ENCODE data around the gene SULT4A1.

SULT4A1 gene

GRCh38 chr22:43861529-43861928 is 784 bp downstream of the SULT4A1 start:
- no peak for DNase-seq (ENCODE audit: low read depth in 1 of 2, low spot score in 1 of 2)

GRCh38 chr22:43860831-43861230 is 1.5 kb downstream of the SULT4A1 start:
- DNase-seq (ENCODE audit: low read depth in 1 of 2, low spot score in 1 of 2), result no peak

GRCh38 chr22:43860126-43860525 is 2.2 kb downstream of the SULT4A1 start:
- no peak for DNase-seq (ENCODE audit: low read depth in 1 of 2, low spot score in 1 of 2)

GRCh38 chr22:43859621-43860020 is 2.7 kb downstream of the SULT4A1 start:
- DNase-seq (ENCODE audit: low read depth in 1 of 2, low spot score in 1 of 2), result no peak

GRCh38 chr22:43859176-43859575 is 3.1 kb downstream of the SULT4A1 start:
- DNase-seq (ENCODE audit: low read depth in 1 of 2, low spot score in 1 of 2), result no peak

GRCh38 chr22:43858156-43858895 is 4.0 kb downstream of the SULT4A1 start:
- DNase-seq (ENCODE audit: low read depth in 1 of 2, low spot score in 1 of 2), result no peak

GRCh38 chr22:43857367-43857766 is 4.9 kb downstream of the SULT4A1 start:
- no peak for DNase-seq (ENCODE audit: low read depth in 1 of 2, low spot score in 1 of 2)

- no peak for DNase-seq (ENCODE audit: low read depth in 1 of 2, low spot score in 1 of 2)
These were observed 6.9 kb downstream of the SULT4A1 start for GRCh38 chr22:43855431-43855830.

DNA sequence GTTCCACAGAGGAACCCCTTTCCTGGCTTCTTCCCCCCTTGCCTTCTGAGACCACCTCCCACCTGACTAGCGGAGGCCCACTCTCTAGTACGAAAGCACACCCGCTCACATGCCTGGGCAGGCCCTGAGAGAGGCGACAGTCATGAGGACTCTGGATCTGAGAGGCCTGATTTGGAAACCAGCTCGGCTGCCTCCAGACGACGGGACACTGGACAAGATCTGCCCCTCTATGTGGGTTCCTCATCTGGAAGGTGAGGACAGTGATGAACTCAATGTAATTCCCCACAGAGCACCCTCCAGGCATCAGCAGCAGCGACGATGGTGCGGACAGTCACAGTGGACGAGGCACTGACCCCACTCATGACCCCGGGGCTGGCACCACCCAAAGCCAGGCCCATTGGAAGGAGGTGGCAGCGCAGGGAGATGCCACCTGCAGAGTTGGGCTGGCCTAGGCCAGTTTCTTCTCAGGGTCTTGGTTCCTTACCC is 7.5 kb downstream of the SULT4A1 start:
- DNase-seq (ENCODE audit: low read depth in 1 of 2, low spot score in 1 of 2), result no peak

- DNase-seq (ENCODE audit: low read depth in 1 of 2, low spot score in 1 of 2), result no peak
These were observed 8.1 kb downstream of the SULT4A1 start for GRCh38 chr22:43854121-43854785.

DNA sequence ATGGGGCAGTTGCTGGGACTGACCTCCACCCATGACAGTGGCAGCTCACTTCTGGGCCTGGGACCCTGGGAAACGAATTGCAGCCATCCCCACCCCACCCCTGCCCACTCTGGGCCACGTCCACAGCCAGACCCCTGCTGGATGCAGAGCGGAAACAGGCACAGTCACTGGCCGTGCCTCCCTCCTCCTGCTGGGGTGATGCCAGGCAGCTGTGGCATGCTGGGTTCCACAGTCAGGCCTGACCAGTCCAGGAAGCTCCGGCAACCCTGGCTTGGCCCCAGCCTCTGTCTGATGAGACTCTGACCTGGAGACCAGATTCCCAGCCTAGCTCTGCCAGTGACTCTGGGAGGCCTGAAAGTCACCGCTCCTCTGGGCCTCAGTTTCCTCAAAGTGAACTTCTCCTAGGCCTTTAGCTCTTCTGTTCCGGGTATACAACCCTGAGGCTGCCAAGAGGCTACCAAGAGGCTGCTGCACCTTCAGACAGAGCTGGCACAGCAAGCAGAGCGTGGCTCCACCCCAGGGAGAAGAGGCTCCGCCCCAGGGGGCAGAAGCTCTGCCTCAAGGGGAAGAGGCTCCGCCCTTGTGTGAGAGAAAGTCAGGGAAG is 8.9 kb downstream of the SULT4A1 start:
- no peak for DNase-seq (ENCODE audit: low read depth in 1 of 2, low spot score in 1 of 2)

GRCh38 chr22:43852573-43853327 is 9.6 kb downstream of the SULT4A1 start:
- DNase-seq (ENCODE audit: low read depth in 1 of 2, low spot score in 1 of 2), result no peak

- no peak for DNase-seq (ENCODE audit: low read depth in 1 of 2, low spot score in 1 of 2)
These were observed 10.4 kb downstream of the SULT4A1 start for GRCh38 chr22:43851979-43852307.

DNA sequence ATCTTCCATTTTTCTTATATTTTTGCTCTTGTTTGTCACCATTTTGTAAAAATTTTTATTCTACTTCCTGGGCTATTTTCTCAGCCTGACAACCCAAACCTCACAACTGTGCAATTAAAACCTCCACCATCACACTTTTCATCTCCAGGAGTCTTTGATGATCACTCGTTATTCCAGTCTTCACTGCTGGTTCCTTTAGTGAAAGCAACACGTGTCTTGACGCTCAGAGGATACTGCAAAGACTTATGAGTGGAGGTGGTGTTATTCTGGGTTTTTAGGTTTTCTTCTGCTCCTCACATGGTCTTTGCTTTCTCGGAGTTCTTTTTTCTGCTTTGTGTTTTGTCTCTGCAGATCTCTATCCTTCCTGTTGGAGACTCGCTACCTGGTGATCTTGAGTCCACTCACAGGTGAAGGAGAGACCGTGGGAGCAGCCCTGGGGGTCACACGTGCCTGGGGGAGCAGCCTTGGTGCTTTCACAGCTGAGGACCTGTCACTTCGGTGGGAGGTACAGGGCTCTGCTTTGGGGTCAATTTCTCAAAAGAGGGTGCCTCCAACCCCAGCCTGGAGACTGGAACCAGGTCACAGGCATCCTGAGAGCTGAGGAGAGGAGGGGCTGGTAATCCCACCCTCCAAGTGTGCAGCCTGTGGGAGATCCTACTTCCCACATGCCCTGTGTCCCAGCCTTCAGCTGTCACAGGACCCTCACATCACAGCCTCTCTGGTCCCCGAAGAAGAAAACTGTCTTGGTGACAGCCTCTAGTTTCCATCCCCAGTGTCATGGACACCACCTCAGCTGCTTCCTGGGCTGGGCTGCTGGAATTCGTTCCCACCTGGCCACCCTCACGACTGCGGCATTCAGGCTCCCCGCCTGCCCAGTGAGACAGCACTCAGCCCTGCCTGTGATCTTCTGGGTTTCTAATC is 11.0 kb downstream of the SULT4A1 start:
- no peak for DNase-seq (ENCODE audit: low read depth in 1 of 2, low spot score in 1 of 2)

DNA sequence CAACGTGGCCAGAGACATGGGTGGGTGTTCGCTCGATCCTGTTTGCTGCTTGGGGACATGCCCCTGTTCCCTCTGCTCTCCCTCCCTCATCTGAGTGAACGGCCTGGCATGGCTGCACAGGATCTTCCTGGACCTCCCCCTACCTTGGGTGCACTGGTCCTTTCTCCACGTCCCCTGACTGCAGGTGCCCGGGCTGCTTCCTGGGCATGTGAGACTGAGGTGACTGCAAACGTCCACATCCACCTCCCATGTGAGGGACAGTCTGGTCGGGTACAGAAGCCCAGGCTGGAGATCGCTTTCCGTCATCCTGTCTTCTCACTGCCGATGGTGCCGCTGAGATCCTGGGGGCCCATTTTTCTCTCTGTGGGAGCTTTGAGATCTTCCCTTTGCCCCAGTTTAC is 11.8 kb downstream of the SULT4A1 start:
- no peak for DNase-seq (ENCODE audit: low read depth in 1 of 2, low spot score in 1 of 2)

- no peak for DNase-seq (ENCODE audit: low read depth in 1 of 2, low spot score in 1 of 2)
These were observed 12.6 kb downstream of the SULT4A1 start for GRCh38 chr22:43849731-43850130.

DNA sequence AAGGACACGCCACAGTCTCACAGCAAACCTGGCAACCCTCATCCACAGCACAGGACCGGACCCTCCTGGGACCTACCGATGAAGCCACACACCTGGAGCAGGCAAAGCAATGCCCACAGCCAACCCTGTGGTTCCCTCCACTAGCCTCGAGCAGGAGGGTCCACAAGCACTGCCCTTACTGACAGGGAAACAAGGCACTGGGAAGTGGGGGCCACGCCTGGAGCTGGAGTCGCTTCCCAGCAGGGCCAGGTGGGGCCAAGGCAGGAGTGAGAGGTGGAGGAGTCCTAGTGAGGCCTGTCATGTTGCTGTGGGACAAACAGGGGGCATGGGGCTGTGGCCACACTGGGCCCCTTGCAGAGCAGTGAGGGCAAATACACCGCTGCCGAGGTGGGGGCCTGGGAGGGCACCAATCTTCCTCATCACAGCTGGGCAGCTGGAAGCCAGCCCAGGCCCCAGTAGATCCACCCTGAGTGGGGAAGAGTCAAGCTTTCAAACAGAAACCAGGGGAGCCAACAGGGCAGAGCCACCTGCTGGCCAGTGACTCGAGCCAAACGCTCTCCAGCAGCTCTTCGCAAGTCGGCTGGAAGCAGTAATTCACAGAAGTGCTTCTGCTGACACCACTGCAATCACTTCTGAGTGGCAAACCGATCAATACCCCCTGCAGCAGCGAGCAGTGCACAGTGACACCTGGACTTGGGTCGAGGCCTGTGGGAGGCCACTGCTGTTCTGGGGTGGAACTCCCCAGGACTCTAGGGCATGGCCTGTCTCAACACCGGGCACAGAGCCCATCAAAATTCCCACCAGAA is 13.7 kb downstream of the SULT4A1 start:
- DNase-seq (ENCODE audit: low read depth in 1 of 2, low spot score in 1 of 2), result no peak

DNA sequence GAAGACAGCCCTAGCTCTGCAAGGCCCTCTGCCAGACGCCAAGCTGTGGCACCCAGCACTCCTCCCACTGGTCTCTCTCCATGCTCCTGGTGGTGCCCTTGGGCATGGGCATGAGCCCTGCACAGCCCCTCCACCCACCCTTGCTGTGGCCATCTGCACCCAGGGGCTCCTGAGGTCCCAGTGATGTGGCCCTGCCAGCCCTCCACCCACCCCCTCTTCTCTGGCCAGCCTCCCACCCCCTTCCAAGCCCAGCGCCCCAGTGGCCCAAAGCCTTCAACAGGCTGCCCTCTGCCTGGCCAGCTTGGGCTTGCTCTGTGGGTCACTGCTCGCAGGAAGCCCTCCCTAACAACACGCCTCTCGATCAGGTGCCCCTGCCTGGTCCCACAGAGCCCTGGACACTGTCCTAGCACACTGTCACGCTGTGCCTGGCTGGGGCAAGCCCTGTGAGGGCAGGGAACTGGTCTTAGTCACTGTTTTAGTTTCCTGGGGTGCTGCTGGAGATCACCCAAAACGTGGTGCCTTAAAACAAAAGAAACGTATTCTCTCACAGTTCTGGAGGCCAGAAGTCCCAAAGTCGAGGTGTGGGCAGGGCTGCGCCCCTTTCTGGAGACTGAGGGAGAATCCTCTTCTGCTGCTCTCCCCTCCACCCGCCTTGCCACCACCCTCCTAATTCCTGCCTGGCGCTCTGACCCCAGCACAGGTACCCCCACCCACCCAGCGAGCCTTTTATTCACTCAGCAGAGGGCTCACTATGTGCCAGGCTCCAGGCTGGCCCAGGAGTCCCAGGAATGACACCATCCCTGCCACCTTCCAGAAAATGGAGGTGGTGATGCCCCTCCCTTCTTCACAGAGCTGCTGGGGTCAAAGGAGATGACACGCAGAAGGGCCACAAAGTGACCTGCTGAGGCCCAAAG is 14.7 kb downstream of the SULT4A1 start:
- DNase-seq (ENCODE audit: low read depth in 1 of 2, low spot score in 1 of 2), result no peak

DNA sequence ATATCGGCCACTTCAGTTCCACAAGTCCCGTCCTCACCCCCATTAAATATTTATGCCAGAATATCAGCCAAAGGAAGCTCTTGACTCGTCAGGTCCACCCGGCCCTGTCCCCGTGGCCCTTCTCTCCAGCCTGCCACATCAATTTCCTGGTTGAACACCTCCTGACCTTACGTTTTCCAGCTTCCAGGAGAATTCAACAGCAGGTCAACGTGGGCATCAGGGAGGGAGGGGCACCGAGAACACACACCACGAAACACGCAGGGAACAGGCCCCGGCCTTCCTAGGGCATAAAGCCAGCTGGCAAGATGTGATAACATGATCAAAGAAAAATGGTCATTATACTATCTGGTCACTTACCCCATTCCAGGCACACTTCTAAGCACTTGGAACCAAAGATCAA is 15.3 kb downstream of the SULT4A1 start:
- DNase-seq (ENCODE audit: low read depth in 1 of 2, low spot score in 1 of 2), result no peak
